WTC11 (cell line): Measurements from ENCODE around the gene REEP6. TPM values are rescaled to one million over a fixed set of nuclear protein-coding genes. Genes with fewer than 3 reads are reported as not detected.
"Not testable (repeated sequence)": the region's sequence is repeated elsewhere in the genome, so short reads cannot be mapped to it uniquely, and the experiment has no call there.

Source experiments
- ATAC-seq: fragments of 200-7000 bp; cut with Tn5 transposase; 2 replicates; pipeline ENCODE4 v1.10.0; 2021; ENCODE audit warnings: mild to moderate bottlenecking, moderate library complexity
- CTCF ChIA-PET: fragments of 300-600 bp; sonication (Branson Sonifier 250); formaldehyde crosslinking; loops from one replicate; lab custom pipeline; 2021; ENCODE audit warnings: antibody characterized with exemption; lab: Charles Lee
- POLR2A ChIA-PET: fragments of 350-600 bp; sonication (Branson Sonifier 250); formaldehyde crosslinking; loops from one replicate; lab custom pipeline; 2021; ENCODE audit warnings: antibody characterized with exemption; lab: Charles Lee
- DNase-seq: peaks from one replicate; pipeline ENCODE4 v3.0.0; 2021; ENCODE audit warnings: low spot score
- H3K27ac Mint-ChIP-seq: 2 replicates; pipeline ENCODE4 v1.8.0; 2021; ENCODE audit warnings: mixed read lengths
- H3K27me3 Mint-ChIP-seq: 2 replicates; pipeline ENCODE4 v1.8.0; 2021; ENCODE audit warnings: low read depth, mild to moderate bottlenecking, moderate library complexity, mixed read lengths
- H3K36me3 Mint-ChIP-seq: 2 replicates; pipeline ENCODE4 v1.8.0; 2021; ENCODE audit warnings: mixed read lengths
- H3K4me1 Mint-ChIP-seq: 2 replicates; pipeline ENCODE4 v1.8.0; 2022; ENCODE audit warnings: mixed read lengths
- H3K4me3 Mint-ChIP-seq: 2 replicates; pipeline ENCODE4 v1.8.0; 2021; ENCODE audit warnings: mild to moderate bottlenecking, moderate library complexity, mixed read lengths
- H3K9me3 Mint-ChIP-seq: 2 replicates; pipeline ENCODE4 v1.8.0; 2021; ENCODE audit warnings: mixed read lengths
- ATF3 ChIP-seq: sonication (generic); formaldehyde crosslinking; conservative IDR thresholded peaks from 2 replicates; pipeline ENCODE4 v1.8.1; 2022; ENCODE audit warnings: mild to moderate bottlenecking, missing genetic modification reagents
- CBFB ChIP-seq: sonication (generic); formaldehyde crosslinking; IDR thresholded peaks from 2 replicates; pipeline ENCODE4 v1.8.1; 2022; ENCODE audit warnings: mild to moderate bottlenecking, low read depth, missing genetic modification reagents
- CDX4 ChIP-seq: fragments of 250-450 bp; sonication (Bioruptor Pico); IDR thresholded peaks from 2 replicates; pipeline ENCODE4 v1.9.0; 2021; ENCODE audit warnings: moderate library complexity, mild to moderate bottlenecking, inconsistent platforms, borderline replicate concordance
- CREM ChIP-seq: sonication (generic); formaldehyde crosslinking; IDR thresholded peaks from 2 replicates; pipeline ENCODE4 v1.8.1; 2022; ENCODE audit warnings: mild to moderate bottlenecking, missing genetic modification reagents, moderate library complexity
- ESRRA ChIP-seq: sonication (generic); formaldehyde crosslinking; IDR thresholded peaks from 2 replicates; pipeline ENCODE4 v1.8.1; 2022; ENCODE audit warnings: mild to moderate bottlenecking, missing genetic modification reagents, borderline replicate concordance
- GABPB1 ChIP-seq: sonication (generic); formaldehyde crosslinking; IDR thresholded peaks from 2 replicates; pipeline ENCODE4 v1.8.1; 2023; ENCODE audit warnings: mild to moderate bottlenecking, missing genetic modification reagents
- GRHL2 ChIP-seq: fragments of 250-450 bp; sonication (Bioruptor Pico); IDR thresholded peaks from 2 replicates; pipeline ENCODE4 v1.8.0; 2022; ENCODE audit warnings: mild to moderate bottlenecking, moderate library complexity; ENCODE audit not compliant: insufficient replicate concordance, severe bottlenecking
- JUN ChIP-seq: sonication (generic); formaldehyde crosslinking; IDR thresholded peaks from 2 replicates; pipeline ENCODE4 v1.8.0; 2023; ENCODE audit warnings: mild to moderate bottlenecking, missing genetic modification reagents
- MYBL2 ChIP-seq: sonication (generic); formaldehyde crosslinking; IDR thresholded peaks from 2 replicates; pipeline ENCODE4 v1.8.1; 2023; ENCODE audit warnings: mild to moderate bottlenecking, moderate library complexity, missing genetic modification reagents
- NR2C2 ChIP-seq: sonication (generic); formaldehyde crosslinking; IDR thresholded peaks from 2 replicates; pipeline ENCODE4 v1.8.0; 2022; ENCODE audit warnings: mild to moderate bottlenecking, missing genetic modification reagents
- PRRX2 ChIP-seq: fragments of 250-450 bp; sonication (Bioruptor Pico); IDR thresholded peaks from 2 replicates; pipeline ENCODE4 v1.8.0; 2021; ENCODE audit warnings: mild to moderate bottlenecking
- RORB ChIP-seq: fragments of 250-450 bp; sonication (Bioruptor Pico); IDR thresholded peaks from 2 replicates; pipeline ENCODE4 v1.9.0; 2021; ENCODE audit warnings: mild to moderate bottlenecking
- SMAD4 ChIP-seq: sonication (generic); formaldehyde crosslinking; IDR thresholded peaks from 2 replicates; pipeline ENCODE4 v1.8.0; 2022; ENCODE audit warnings: mild to moderate bottlenecking, missing genetic modification reagents
- TEAD4 ChIP-seq: sonication (generic); formaldehyde crosslinking; IDR thresholded peaks from 2 replicates; pipeline ENCODE4 v1.8.0; 2022; ENCODE audit warnings: mild to moderate bottlenecking, missing genetic modification reagents
- ZBTB43 ChIP-seq: sonication (generic); formaldehyde crosslinking; IDR thresholded peaks from 2 replicates; pipeline ENCODE4 v1.8.1; 2023; ENCODE audit warnings: mild to moderate bottlenecking, missing genetic modification reagents
- ZMAT4 ChIP-seq: fragments of 250-450 bp; sonication (Bioruptor Pico); IDR thresholded peaks from 2 replicates; pipeline ENCODE4 v1.9.0; 2021; ENCODE audit warnings: mild to moderate bottlenecking
- ZNF138 ChIP-seq: sonication (generic); formaldehyde crosslinking; conservative IDR thresholded peaks from 2 replicates; pipeline ENCODE4 v1.8.1; 2022; ENCODE audit warnings: mild to moderate bottlenecking, moderate library complexity, missing genetic modification reagents
- ZNF416 ChIP-seq: fragments of 250-450 bp; sonication (Bioruptor Pico); IDR thresholded peaks from 2 replicates; pipeline ENCODE4 v1.9.0; 2021; ENCODE audit warnings: mild to moderate bottlenecking, inconsistent platforms
- ZNF671 ChIP-seq: fragments of 250-450 bp; sonication (Bioruptor Pico); IDR thresholded peaks from 2 replicates; pipeline ENCODE4 v1.8.0; 2021; ENCODE audit warnings: mild to moderate bottlenecking
- total RNA-seq: library from RNA; stranded (reverse); gene quantifications from 3 replicates; pipeline ENCODE4 v1.2.3, GENCODE V29; 2021
- TF ChIP-seq, protein P1 (sequence below): sonication (generic); formaldehyde crosslinking; IDR thresholded peaks from 2 replicates; pipeline ENCODE4 v1.8.1; 2022; ENCODE audit warnings: mild to moderate bottlenecking, missing genetic modification reagents, moderate library complexity, borderline replicate concordance
- TF ChIP-seq, protein P2 (sequence below): sonication (generic); formaldehyde crosslinking; IDR thresholded peaks from 2 replicates; pipeline ENCODE4 v1.8.1; 2023; ENCODE audit warnings: mild to moderate bottlenecking, missing genetic modification reagents, moderate library complexity

Gene REEP6
- total RNA-seq, 1 experiment from 2014 or later: 17.0 TPM

GRCh38 chr19:1497578-1498235, 6.7 kb downstream of the REEP6 start (continued):
- TF ChIP-seq ZNF671 (CRISPR knock-in tag): no peak
- no peak for TF ChIP-seq GABPB1 (CRISPR knock-in tag)
- TF ChIP-seq CDX4: no peak
- no peak for TF ChIP-seq JUN
- TF ChIP-seq, protein P1, sequence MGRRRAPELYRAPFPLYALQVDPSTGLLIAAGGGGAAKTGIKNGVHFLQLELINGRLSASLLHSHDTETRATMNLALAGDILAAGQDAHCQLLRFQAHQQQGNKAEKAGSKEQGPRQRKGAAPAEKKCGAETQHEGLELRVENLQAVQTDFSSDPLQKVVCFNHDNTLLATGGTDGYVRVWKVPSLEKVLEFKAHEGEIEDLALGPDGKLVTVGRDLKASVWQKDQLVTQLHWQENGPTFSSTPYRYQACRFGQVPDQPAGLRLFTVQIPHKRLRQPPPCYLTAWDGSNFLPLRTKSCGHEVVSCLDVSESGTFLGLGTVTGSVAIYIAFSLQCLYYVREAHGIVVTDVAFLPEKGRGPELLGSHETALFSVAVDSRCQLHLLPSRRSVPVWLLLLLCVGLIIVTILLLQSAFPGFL: no peak
- TF ChIP-seq MYBL2 (CRISPR knock-in tag): no peak
- no peak for TF ChIP-seq ZNF416 (CRISPR knock-in tag)
- no peak for TF ChIP-seq CBFB
- no peak for TF ChIP-seq ESRRA (CRISPR knock-in tag)

- H3K4me3 Mint-ChIP-seq, H3K4me1 Mint-ChIP-seq, H3K36me3 Mint-ChIP-seq, H3K9me3 Mint-ChIP-seq, CTCF ChIA-PET, POLR2A ChIA-PET, DNase-seq, H3K27ac Mint-ChIP-seq, ATAC-seq: not testable (repeated sequence)
- H3K27me3 Mint-ChIP-seq: peaks cover 21% of the 10 kb centered on the region
These were observed 8.2 kb downstream of the REEP6 start for GRCh38 chr19:1499231-1499630.

DNA sequence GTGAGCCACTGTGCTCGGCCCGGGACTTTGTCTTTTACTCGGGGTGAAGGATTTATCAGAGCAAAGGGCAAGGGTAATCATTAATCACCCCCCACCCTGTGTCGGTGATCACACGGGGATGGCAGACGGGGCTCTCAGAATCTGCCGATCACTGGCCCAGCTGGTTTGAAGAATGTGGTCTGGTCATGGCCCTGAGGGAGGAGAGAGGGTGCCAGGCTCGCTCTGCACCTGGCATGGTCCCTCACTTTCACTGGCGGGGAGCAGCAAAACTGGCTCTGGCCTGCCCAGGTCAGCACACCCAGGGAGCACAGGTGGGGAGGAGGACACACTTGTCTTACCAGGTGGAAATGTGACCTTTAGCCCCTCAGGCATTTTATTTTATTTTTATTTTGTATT, 10.2 kb downstream of the REEP6 start:
- H3K4me1 Mint-ChIP-seq: no peaks in the 10 kb centered on the region; the same call in 1 of the 2 replicates
- TF ChIP-seq ZBTB43 (no peak), ZNF138 (CRISPR knock-in tag) (no peak), GRHL2 (no peak), SMAD4 (CRISPR knock-in tag) (no peak), PRRX2 (no peak), ZMAT4 (CRISPR knock-in tag) (no peak), TEAD4 (no peak), RORB (CRISPR knock-in tag) (no peak), CREM (CRISPR knock-in tag) (no peak), JUN (no peak), ATF3 (CRISPR knock-in tag) (no peak), NR2C2 (CRISPR knock-in tag) (no peak)
- TF ChIP-seq, protein P2, sequence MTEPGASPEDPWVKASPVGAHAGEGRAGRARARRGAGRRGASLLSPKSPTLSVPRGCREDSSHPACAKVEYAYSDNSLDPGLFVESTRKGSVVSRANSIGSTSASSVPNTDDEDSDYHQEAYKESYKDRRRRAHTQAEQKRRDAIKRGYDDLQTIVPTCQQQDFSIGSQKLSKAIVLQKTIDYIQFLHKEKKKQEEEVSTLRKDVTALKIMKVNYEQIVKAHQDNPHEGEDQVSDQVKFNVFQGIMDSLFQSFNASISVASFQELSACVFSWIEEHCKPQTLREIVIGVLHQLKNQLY (CRISPR knock-in tag): no peak
- TF ChIP-seq, all 79 proteins: peak for 0
- Mint-ChIP-seq H3K36me3 (peaks cover 5% of the 10 kb centered on the region; the same call in 1 of the 2 replicates), H3K27me3 (peaks cover 39% of the 10 kb centered on the region), H3K9me3 (no peaks in the 10 kb centered on the region), H3K4me3 (no peak overlapping the region), H3K27ac (no peak overlapping the region)
- POLR2A ChIA-PET: no interaction called here
- CTCF ChIA-PET: interaction anchor here (2.6 kb wide), 1 partner anchor 10 kb away, joined by 15 read pairs; the partner anchor contains the start of gene REEP6
- DNase-seq (no peak), ATAC-seq (no peak)
